Measurements from ENCODE around the gene EBF3.

EBF3 gene

DNA sequence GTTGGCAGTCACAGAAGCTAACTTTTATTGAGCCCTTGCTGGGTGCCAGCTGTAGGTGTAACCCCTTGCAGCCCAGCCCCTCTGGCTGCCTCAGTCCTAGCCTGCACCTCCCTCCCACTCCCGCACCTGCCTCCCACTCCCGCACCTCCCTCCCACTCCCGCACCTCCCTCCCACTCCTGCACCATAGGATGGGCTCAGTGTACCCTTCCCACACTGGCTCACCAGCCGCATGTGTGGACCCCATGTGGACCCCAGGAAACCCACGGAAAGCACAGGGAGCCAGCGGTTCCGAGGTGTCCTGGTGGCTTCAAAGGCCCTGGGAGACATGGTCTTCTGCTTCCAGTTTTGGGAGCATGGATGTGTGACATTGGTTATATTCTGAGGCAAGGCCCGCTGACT is 132.9 kb downstream of the EBF3 start:
- no peak for DNase-seq

GRCh38 chr10:129825826-129826225 is 138.2 kb downstream of the EBF3 start:
- no peak for DNase-seq

- no peak for DNase-seq
Observed at GRCh38 chr10:129825221-129825620, 138.9 kb downstream of the EBF3 start.

DNA sequence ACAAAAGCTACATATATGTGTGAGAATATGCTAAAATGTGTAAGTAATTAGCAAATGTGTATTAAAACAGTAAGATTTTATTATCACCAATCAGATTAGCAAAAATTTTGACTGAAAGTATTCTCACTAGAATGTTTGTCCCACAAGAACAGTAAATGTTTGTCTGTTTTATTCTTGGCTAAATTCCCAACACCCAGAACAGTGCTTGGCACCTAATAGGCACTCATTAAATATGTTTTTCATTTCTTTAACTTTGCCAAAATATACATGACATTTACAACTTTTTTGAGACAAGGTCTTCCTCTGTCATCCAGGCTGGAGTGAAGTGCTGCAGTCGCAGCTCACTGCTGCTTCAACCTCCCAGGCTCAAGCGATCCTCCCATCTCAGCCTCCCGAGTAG is 143.6 kb downstream of the EBF3 start:
- DNase-seq = no peak

- no peak for DNase-seq
Observed at GRCh38 chr10:129816656-129817045, 147.4 kb downstream of the EBF3 start.

DNA sequence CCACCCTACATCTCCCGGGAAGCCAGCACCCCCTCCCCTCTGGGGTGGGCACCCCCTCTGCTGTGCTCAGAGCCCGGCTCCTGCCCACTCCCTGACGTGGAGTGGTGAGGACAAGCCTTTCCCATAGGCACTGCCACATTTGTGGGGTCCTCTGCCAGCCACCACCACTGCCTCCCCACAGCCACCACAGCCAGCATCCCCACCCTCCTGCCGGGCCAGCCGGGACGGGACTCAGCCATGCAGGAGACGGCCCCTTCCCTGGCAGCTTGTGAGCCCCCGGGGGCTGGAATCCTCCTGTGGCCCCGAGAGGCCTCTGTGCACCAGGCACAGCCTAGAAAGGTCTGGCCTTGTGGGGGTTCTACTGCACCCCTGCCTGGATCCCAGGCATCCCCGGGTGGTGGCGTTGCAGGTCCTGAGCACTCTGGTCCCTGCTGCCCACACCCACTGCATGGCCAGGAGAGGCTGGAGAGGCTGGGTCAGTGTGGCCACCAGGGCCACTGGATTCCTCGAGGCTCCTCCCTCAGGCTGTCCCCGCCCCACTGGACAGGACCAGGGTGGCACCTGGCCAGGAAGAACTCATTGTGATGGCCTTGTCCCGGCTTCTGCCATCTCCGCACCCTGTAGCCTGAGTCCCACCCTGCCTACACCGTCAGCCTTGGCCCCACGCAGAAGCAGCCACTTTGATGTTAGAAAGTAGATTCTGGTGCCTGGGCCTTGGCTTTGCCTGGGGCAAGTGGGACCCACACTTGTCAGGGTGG is 148.0 kb downstream of the EBF3 start:
- DNase-seq = no peak

GRCh38 chr10:129814681-129815646 is 149.1 kb downstream of the EBF3 start:
- no peak for DNase-seq

DNA sequence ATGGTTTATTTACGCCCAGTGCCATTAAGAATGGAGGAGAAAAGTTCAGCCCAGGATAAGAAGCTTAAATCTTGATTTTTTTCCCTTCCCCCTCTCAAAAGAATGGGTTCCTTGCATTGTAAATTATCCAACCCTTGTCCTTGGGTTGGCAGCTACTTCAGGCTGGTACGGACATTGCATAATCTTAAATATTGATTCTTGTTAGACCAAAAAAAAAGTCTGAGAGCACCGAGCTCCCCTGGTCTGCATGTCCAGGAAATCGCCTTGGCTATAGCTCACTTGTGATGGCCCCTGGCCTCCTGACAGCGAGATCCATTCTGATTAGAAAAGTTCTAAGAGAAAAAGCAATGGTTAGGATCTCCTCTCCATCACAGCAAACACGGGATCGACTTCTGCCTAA is 151.7 kb downstream of the EBF3 start:
- DNase-seq = no peak

DNA sequence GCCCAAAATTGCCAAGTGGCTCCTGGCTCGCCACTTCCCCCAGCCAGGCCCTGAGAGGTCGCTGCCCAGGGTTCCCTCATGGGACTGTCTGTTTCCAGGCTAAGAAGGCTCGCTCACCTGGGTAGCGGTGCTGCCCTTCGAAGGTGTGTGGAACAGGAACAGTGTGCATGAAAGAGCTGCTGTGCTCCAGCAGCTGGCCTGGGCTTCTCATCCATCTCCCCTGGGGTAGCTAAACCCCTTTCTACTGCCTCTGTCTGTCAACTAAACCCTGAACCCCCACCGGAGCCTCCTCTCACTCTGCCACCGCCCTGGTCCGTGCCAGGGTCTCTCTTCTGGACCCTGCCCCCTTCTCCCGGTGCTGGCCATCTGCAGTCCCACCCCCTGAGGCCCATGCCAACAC is 152.9 kb downstream of the EBF3 start:
- DNase-seq = no peak

DNA sequence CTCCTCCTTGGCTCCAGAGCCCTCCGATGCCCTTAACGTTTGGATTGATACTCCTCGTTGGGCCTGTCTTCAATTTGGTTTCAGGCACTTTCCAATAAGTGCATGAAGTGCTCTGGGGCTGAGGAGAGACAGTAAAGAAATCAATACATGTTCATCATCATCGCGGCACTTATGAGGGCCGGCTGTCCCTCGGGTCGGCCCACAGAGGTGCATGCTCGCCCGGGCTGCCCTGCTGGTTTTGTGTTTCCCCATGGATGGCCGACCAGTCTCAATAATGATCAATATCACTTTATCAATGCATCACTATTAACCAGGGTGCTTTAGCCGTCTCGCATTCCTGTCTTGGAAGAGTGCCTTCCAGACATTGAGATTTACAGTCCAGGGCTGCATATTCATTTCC is 154.2 kb downstream of the EBF3 start:
- DNase-seq = no peak

GRCh38 chr10:129809431-129809830 is 154.6 kb downstream of the EBF3 start:
- DNase-seq = no peak

GRCh38 chr10:129808092-129808983 is 155.7 kb downstream of the EBF3 start:
- DNase-seq = no peak

DNA sequence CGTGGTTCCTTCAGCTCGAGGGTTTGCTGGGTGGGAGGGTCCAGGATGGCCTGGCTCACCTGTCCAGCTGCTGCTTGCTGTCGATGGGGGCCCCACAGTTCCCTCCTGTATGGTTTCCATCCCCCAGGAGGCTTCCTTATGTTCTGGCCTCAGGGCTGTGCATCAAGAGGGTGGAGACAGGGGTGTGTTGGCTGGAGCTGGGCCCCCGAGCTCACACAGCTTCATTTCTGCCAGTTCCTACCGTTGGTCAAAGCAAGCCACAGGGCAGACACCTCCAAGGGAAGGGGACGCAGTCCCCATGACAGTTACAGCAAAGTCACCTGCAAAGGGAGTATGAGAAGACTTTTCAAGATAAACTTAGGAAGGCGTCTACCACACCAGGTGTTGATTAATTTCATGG is 156.9 kb downstream of the EBF3 start:
- no peak for DNase-seq

DNA sequence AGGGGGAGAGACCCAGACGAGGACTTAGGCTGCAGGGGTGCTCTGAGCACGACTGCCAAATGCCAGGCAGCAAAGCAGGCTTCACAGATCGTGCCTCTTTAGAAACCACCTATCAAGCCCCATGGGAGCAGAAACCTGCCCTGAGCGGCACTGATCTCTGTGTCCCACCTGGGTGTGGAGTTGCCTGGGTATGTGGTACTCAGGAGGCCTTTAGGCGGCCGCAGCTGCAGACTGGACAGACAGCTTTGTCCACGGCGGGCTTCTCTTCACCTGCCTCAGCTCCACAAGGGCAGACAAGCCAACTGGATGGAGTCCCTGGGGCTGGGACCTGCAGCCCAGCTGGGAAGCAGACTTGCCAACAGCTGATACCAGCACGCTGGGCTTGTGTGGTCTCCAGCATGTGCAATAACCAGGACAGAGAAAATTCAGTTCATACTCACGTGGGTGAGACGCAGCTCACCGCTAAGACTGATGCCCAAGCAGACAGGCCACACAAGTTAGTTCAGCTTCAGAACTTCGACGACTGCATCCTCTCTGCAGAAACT is 163.2 kb downstream of the EBF3 start:
- no peak for DNase-seq

DNA sequence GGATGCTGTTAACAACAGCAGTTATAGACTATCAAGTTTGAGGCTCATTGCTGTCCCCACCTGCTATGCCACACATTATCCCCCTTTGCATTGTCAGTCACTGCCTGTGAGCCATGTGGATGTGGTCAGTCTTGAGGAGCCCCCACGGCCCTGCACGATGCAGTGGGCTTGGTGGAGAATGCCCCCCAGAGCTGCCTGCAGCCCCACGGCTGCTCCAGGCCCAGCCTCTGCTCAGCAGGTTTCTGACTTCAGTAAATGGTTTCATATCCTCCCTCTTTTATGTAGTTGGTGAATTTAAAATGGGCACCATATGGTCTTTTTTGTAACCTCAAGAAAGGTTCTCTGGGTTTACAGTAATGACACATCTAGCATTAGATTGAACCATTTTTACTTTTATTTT is 164.1 kb downstream of the EBF3 start:
- no peak for DNase-seq

GRCh38 chr10:129796710-129797420 is 167.2 kb downstream of the EBF3 start:
- DNase-seq = no peak

DNA sequence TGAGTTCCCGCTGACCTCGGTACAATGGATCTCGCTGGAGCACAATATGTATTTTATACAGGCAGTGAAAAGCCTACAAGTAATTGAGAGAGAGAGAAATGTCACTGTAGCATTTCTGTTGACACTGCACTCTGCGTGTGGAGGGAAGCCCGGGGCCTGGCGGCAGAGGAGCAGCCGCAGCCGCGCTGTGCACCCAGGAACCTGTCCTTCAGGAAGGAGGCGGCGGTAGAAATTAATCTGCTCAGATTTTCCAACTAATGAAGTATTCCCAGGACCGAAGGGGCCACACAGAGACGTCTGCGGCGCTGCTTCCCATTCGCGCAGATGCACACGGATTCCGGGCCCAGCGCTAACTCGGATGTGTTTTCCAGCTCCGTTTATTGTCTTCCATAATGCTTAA is 170.1 kb downstream of the EBF3 start:
- no peak for DNase-seq

- DNase-seq = no peak
Observed at GRCh38 chr10:129793479-129793878, 170.6 kb downstream of the EBF3 start.

- DNase-seq = no peak
Observed at GRCh38 chr10:129792864-129793263, 171.2 kb downstream of the EBF3 start.

- no peak for DNase-seq
Observed at GRCh38 chr10:129792141-129792540, 171.9 kb downstream of the EBF3 start.

DNA sequence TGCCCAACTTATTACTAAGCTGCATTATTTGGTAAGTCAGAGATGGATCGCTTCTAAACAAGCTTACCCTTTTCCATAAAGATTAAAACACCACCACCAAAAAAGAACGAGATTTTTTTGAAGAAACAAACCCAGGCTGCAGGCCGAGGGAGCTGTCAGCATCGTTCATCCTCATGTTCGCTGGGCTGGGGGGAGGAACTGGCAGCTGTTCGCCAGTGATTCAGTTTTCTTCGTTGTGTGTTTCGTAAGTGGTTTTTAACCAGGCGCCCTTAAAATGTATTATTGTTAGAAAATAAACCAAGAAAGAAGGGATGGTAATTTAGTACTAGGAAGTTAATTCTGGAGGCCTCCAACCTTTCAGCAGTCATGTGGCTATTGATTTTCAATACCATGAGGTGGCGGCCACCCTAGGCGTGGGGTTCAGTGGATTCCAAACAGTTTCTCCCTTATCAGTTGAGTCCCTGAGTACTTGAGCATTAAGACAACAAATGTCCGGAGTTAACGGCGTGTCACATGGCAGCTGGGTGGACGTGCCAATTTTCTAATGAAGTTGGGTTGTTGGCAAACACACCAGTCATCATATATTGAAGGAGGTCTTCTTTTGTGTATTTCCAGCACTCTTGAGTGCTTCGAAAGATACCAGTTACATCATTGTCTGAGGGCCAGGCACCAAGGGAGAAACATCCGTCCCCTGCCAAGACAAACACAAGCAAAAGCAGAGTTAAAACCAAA is 173.2 kb downstream of the EBF3 start:
- no peak for DNase-seq

Data from activated CD4-positive, alpha-beta T cell treated with anti-CD3 and anti-CD28 coated beads, Interleukin-2, amount 50 U/mL, for 16 hours (primary cell).